IMR-90 (cell line): Measurements from ENCODE around the gene FOXS1.

ENCODE experiments used
- MXI1 ChIP-seq: IDR thresholded peaks from 2 replicates; pipeline ENCODE4 v1.6.1; 2012; ENCODE audit warnings: low read depth, mild to moderate bottlenecking, low read length, moderate library complexity, borderline replicate concordance
- TF ChIP-seq, protein P1 (sequence below): conservative IDR thresholded peaks from 2 replicates; pipeline ENCODE4 v1.5.1; 2012; ENCODE audit warnings: mild to moderate bottlenecking, low read depth, low read length, improper control_type of control experiment

- TF ChIP-seq, protein P1, sequence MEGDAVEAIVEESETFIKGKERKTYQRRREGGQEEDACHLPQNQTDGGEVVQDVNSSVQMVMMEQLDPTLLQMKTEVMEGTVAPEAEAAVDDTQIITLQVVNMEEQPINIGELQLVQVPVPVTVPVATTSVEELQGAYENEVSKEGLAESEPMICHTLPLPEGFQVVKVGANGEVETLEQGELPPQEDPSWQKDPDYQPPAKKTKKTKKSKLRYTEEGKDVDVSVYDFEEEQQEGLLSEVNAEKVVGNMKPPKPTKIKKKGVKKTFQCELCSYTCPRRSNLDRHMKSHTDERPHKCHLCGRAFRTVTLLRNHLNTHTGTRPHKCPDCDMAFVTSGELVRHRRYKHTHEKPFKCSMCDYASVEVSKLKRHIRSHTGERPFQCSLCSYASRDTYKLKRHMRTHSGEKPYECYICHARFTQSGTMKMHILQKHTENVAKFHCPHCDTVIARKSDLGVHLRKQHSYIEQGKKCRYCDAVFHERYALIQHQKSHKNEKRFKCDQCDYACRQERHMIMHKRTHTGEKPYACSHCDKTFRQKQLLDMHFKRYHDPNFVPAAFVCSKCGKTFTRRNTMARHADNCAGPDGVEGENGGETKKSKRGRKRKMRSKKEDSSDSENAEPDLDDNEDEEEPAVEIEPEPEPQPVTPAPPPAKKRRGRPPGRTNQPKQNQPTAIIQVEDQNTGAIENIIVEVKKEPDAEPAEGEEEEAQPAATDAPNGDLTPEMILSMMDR = no peak
- no peak for TF ChIP-seq MXI1
Measured at GRCh38 chr20:31831211-31831610, 14.2 kb downstream of the FOXS1 start.
